ENCODE results near the gene MARCKS.

MARCKS gene, protein sequence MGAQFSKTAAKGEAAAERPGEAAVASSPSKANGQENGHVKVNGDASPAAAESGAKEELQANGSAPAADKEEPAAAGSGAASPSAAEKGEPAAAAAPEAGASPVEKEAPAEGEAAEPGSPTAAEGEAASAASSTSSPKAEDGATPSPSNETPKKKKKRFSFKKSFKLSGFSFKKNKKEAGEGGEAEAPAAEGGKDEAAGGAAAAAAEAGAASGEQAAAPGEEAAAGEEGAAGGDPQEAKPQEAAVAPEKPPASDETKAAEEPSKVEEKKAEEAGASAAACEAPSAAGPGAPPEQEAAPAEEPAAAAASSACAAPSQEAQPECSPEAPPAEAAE

DNA sequence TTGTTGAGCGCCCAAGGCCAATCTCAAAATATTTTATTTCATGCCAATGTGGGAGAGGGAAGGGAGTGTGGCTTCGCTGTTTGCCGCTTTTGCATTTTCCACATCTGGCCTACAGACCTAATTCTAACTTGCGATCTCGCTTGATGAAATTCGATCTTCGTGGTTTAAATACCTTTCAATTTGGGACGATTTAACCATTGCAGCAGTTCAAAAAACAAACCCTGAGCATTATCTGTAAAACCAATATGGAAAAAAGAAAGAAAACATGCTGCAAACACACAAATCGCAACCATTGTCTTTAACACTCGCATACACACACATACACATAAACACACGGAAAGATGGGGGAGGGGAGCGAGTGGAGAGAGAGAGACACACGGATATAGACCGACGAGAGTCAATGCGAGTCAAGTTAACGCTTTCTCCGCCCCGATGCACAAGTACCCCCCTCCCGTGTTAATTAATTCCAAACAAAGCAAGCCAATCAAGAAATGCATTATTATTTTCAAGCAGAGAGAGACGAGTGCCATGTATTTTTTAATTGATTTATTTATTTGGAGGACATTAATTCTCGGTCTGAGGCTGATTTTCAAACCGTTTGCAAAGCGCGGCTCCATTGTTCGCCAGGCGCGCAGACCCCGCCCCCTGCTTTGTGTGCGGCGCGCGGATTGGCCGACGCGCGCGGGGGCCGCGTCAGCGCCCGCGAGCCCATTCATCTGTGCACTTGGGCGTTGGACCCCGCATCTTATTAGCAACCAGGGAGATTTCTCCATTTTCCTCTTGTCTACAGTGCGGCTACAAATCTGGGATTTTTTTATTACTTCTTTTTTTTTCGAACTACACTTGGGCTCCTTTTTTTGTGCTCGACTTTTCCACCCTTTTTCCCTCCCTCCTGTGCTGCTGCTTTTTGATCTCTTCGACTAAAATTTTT lies at the start of gene MARCKS:
Gene MARCKS, plus strand, starts transcription at position 721 of the 931 bp plus-strand sequence. CDS start 401 bp downstream, outside the sequence.
- TF ChIP-seq, protein P1, sequence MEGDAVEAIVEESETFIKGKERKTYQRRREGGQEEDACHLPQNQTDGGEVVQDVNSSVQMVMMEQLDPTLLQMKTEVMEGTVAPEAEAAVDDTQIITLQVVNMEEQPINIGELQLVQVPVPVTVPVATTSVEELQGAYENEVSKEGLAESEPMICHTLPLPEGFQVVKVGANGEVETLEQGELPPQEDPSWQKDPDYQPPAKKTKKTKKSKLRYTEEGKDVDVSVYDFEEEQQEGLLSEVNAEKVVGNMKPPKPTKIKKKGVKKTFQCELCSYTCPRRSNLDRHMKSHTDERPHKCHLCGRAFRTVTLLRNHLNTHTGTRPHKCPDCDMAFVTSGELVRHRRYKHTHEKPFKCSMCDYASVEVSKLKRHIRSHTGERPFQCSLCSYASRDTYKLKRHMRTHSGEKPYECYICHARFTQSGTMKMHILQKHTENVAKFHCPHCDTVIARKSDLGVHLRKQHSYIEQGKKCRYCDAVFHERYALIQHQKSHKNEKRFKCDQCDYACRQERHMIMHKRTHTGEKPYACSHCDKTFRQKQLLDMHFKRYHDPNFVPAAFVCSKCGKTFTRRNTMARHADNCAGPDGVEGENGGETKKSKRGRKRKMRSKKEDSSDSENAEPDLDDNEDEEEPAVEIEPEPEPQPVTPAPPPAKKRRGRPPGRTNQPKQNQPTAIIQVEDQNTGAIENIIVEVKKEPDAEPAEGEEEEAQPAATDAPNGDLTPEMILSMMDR (IDR thresholded peaks at IDR 0.05; ENCODE audit: insufficient read depth, missing control alignments) = no peak
- DNase-seq (ENCODE audit: insufficient read length, low spot score) = no peak
- no peak for FAIRE-seq

DNA sequence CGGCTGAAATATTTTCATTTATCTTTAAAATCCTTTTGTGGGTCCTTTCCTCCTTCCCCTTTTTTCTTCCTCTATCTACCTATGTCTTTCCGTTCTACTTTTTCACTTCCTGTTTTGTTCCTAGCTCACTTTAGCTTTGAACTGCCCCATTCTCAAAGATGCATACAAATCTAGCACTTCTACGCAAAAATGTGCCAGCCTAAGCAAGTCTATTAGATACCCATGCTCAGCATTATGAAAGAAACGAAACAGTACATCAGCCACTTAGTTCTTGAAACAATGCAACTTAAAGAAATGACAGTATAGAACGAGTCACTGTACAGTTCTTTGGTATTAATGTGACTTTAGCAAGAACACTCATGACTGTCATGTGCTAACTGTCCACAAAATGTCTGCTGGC lies 47.3 kb upstream of the MARCKS start:
- TF ChIP-seq, protein P1 (IDR thresholded peaks at IDR 0.05; ENCODE audit: insufficient read depth, missing control alignments) = no peak
- FAIRE-seq (no peak), DNase-seq (ENCODE audit: insufficient read length, low spot score) (no peak)

DNA sequence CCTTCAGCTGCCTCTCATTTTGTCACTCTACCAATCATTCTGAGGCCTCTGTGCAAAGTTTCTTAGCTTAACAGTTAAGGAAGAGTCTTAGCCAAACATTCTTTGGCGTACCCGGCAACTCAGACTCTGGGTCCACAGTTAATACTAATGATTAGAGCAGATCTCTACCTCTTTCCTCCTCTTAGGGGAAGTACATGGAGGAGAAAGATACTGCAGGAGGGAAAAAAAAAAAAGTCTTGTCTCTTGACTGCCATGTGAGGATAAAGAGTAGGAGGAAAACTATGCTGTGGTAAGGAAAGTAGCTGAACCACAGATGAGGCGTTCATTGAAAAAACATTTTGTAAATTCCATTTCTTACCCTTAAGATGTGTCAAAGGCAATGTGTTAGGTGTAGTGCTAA lies 44.0 kb upstream of the MARCKS start:
- TF ChIP-seq, protein P1 (IDR thresholded peaks at IDR 0.05; ENCODE audit: insufficient read depth, missing control alignments) = no peak
- DNase-seq (ENCODE audit: insufficient read length, low spot score) (no peak), FAIRE-seq (no peak)

DNA sequence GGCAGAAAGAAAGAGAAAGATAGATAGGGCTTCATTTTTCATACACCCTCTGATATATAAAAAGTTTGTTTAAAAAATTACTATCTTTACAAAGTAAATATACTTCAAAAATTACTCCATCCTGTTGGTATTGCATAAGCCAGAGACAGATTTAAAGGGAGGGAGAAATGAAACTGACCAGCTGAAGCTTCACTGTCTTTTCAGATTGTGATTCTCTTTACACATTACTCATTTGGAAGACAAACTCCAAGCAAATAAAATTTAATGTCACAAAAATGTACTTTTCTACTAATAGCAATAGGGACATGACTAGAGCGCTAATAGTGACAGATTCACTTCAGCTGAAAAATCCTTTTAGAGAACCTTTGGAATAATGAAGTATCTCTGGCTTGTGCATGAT lies 38.6 kb upstream of the MARCKS start:
- TF ChIP-seq, protein P1 (IDR thresholded peaks at IDR 0.05; ENCODE audit: insufficient read depth, missing control alignments) = no peak
- DNase-seq (ENCODE audit: insufficient read length, low spot score) (no peak), FAIRE-seq (no peak)

DNA sequence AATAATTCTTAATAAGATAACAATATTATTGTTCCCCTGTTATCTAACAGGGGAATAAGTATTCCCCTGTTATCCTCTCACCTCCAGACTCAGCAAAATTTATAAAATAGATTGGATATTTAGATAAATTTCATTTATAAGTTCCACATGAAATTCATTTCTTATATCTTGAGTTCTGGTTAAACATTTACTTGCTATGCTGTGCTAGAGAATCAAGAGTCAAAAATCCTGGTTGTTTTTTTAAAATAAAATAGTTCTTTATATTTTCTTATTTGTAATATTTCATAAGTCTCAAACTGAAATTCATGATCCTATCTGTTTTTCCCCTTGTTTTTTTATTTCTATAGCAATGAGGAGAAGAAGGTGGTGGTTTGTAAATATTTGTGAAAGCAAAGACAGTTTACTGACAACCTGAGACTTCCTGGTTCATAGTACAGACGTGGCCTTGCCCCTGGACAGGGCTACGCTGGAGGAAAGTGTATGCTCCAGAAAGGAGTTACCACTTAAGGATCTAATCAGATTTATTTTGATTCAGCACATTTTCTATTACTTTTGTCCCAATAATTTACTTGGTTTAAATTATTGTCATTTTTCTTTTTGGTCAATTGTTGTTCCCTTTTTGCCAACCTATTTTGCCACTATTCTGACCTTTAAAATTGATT lies 37.8 kb upstream of the MARCKS start:
- TF ChIP-seq, protein P1 (IDR thresholded peaks at IDR 0.05; ENCODE audit: insufficient read depth, missing control alignments) = no peak
- DNase-seq (ENCODE audit: insufficient read length, low spot score) (no peak), FAIRE-seq (no peak)

DNA sequence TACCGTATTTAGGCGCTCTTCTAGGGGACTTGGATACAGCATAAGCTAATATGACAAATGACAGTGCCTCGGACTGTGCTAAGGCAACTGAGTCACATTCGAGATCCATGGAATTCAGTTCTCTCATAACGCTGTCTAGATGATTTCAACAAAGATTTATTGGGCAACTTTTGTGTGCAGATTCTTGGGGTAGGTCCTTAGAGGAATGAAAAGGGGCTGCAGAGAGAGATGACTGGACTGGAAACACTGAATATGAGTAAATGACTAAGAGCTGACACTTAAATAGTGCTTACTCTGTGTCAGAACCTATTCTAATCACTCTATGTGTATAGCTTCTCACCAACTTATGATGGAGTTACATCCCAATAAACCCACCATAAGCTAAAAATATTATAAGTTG lies 36.4 kb upstream of the MARCKS start:
- FAIRE-seq (no peak), DNase-seq (ENCODE audit: insufficient read length, low spot score) (no peak)
- TF ChIP-seq, protein P1 (IDR thresholded peaks at IDR 0.05; ENCODE audit: insufficient read depth, missing control alignments) = no peak

All from D721Med (cell line).